ENCODE data around the gene KAT2B.

The KAT2B gene

GRCh38 chr3:20096135-20096685, 56.0 kb downstream of the KAT2B start:
- Histone ChIP-seq H3K27ac (peak overlapping the region; percentile 6 to 57), H3K4me3 (no peak overlapping the region)
- no peak for TF ChIP-seq CTCF (IDR thresholded peaks at IDR 0.05)
- DNase-seq (ENCODE audit: low spot score) = no peak

- no peak for DNase-seq (ENCODE audit: low spot score)
- Histone ChIP-seq H3K27ac (peak overlapping the region; percentile 6 to 27), H3K4me3 (no peak overlapping the region)
- TF ChIP-seq CTCF (IDR thresholded peaks at IDR 0.05) = no peak
These were observed 56.8 kb downstream of the KAT2B start for GRCh38 chr3:20097015-20097414.

GRCh38 chr3:20099060-20099459, 58.8 kb downstream of the KAT2B start:
- DNase-seq (ENCODE audit: low spot score) = no peak
- no peak for TF ChIP-seq CTCF (IDR thresholded peaks at IDR 0.05)
- H3K27ac ChIP-seq = peak overlapping the region in 1 of 2 donors; percentile 64
- peak overlapping the region; percentile 16 for H3K4me3 ChIP-seq

GRCh38 chr3:20100151-20100550, 59.9 kb downstream of the KAT2B start:
- H3K27ac ChIP-seq = peak overlapping the region in 1 of 2 donors; percentile 36
- no peak for DNase-seq (ENCODE audit: low spot score)
- TF ChIP-seq CTCF (IDR thresholded peaks at IDR 0.05) = no peak
- H3K4me3 ChIP-seq = no peak overlapping the region

- no peak for TF ChIP-seq CTCF (IDR thresholded peaks at IDR 0.05)
- no peak for DNase-seq (ENCODE audit: low spot score)
These were observed 60.8 kb downstream of the KAT2B start for GRCh38 chr3:20101041-20101440.

GRCh38 chr3:20103731-20104130, 63.5 kb downstream of the KAT2B start:
- TF ChIP-seq CTCF (IDR thresholded peaks at IDR 0.05) = no peak
- Histone ChIP-seq H3K27ac (no peak overlapping the region), H3K4me3 (no peak overlapping the region)
- DNase-seq (ENCODE audit: low spot score) = no peak

More at GRCh38 chr3:20101041-20101440, 60.8 kb downstream of the KAT2B start:
- H3K4me3 ChIP-seq = no peak overlapping the region
- no peak overlapping the region for H3K27ac ChIP-seq

- Histone ChIP-seq H3K4me3 (no peak overlapping the region), H3K27ac (no peak overlapping the region)
- DNase-seq (ENCODE audit: low spot score) = no peak
- no peak for TF ChIP-seq CTCF (IDR thresholded peaks at IDR 0.05)
These were observed 64.0 kb downstream of the KAT2B start for GRCh38 chr3:20104167-20104661.
